ENCODE results near the gene PCSK4. TPM values are rescaled to one million over a fixed set of nuclear protein-coding genes. Genes with fewer than 3 reads are reported as not detected.

The PCSK4 gene
- total RNA-seq, 1 experiment from 2014 or later: 11.1 TPM

GRCh38 chr19:1456121-1456900 is 33.8 kb downstream of the PCSK4 start:
- peaks cover 23 to 47% of the 10 kb centered on the region in 2 experiments for H3K4me1 ChIP-seq (ENCODE audit: control insufficient read depth in 1 of 2, insufficient read depth in 2 of 2, low read length in 2 of 2)
- ChIA-PET CTCF (interaction anchor here (1.0 to 4.0 kb wide), 8 partner anchors 10 to 370 kb away, joined by 3 to 49 read pairs (median 4); partner anchors contain the start of gene CIRBP), RAD21 (ENCODE audit: low non-redundant PET in 1 of 2, low total read pairs in 2 of 2, uncharacterized antibody in 2 of 2, unreplicated experiment in 2 of 2) (interaction anchor here in 1 of 2 experiments (1.1 kb wide), 1 partner anchor 11 kb away, joined by 4 read pairs; no protein-coding TSS in a partner anchor), POLR2A (interaction anchor here (0.6 to 3.3 kb wide), 11 partner anchors 9 to 567 kb away, joined by 3 to 28 read pairs (median 6); partner anchors contain the start of genes CIRBP and REEP6)
- H3K4me2 ChIP-seq (ENCODE audit: low read length): peak overlapping the region; percentile 64
- no peaks in the 10 kb centered on the region for H3K9me2 ChIP-seq (ENCODE audit: insufficient read depth)
- H3K36me3 ChIP-seq (ENCODE audit: control insufficient read depth in 1 of 2, insufficient read depth in 2 of 2, low read length in 2 of 2): peaks cover 0 to 3% of the 10 kb centered on the region in 2 experiments; a peak in 1 of 4 replicates
- BruUV-seq (replicated peaks): no TSS peak
- no peak overlapping the region for H3K4me3 ChIP-seq (replicated peaks in 1 of 2; ENCODE audit: low read depth in 1 of 2, low read length in 2 of 2)
- peak overlapping the region; percentile 21; the same call in 1 of the 2 replicates for H3K9ac ChIP-seq (ENCODE audit: low read length)
- no peaks in the 10 kb centered on the region for H3K27me3 ChIP-seq (ENCODE audit: insufficient read depth, low read length)
- intact Hi-C loops (cut with micrococcal nuclease): no loop called here
- no peaks in the 10 kb centered on the region for H4K20me1 ChIP-seq (ENCODE audit: insufficient read depth)
- DNase-seq (ENCODE audit: low read depth, low spot score) (no peak), ATAC-seq (no peak)
- H3K9me3 ChIP-seq (ENCODE audit: control insufficient read depth in 1 of 2, insufficient read depth in 1 of 2, low read depth in 1 of 2, low read length in 2 of 2): no peaks in the 10 kb centered on the region
- no peak for TF ChIP-seq POLR2A (IDR thresholded peaks at IDR 0.05; ENCODE audit: borderline replicate concordance, extremely low read depth, insufficient read depth, insufficient read length)
- no peak for TF ChIP-seq SP1 (IDR thresholded peaks at IDR 0.05; ENCODE audit: low read depth)
- no peak for TF ChIP-seq CBX3 (IDR thresholded peaks at IDR 0.05; ENCODE audit: low read depth)
- TF ChIP-seq YY1 (IDR thresholded peaks at IDR 0.05; ENCODE audit: extremely low read depth, insufficient replicate concordance, low read depth, low read length): no peak
- no peak for TF ChIP-seq MAX (IDR thresholded peaks at IDR 0.05)
- TF ChIP-seq FOSL1 (IDR thresholded peaks at IDR 0.05; ENCODE audit: low read depth): no peak
- no peak for TF ChIP-seq ZNF274 (IDR thresholded peaks at IDR 0.05; ENCODE audit: low read depth, low read length)
- no peak for TF ChIP-seq CEBPB (IDR thresholded peaks at IDR 0.05; ENCODE audit: low read depth)
- H3K27ac ChIP-seq (ENCODE audit: low read depth, low read length): peak overlapping the region; percentile 52; the same call in 1 of the 2 replicates
- no peaks in the 10 kb centered on the region for H3K79me2 ChIP-seq (ENCODE audit: insufficient read depth, low read length)
- H2AFZ ChIP-seq (ENCODE audit: low read depth, low read length, poor library complexity, severe bottlenecking): no peak overlapping the region
